ENCODE results near the gene RBCK1. TPM values are rescaled to one million over a fixed set of nuclear protein-coding genes. Genes with fewer than 3 reads are reported as not detected.

RBCK1 gene
- total and polyA plus RNA-seq, 9 of the 15 experiments (the other 6 are each of a cell fraction or from before 2014, with no cell fraction given), result 5.9 to 59.3 (median 26.5) TPM

DNA sequence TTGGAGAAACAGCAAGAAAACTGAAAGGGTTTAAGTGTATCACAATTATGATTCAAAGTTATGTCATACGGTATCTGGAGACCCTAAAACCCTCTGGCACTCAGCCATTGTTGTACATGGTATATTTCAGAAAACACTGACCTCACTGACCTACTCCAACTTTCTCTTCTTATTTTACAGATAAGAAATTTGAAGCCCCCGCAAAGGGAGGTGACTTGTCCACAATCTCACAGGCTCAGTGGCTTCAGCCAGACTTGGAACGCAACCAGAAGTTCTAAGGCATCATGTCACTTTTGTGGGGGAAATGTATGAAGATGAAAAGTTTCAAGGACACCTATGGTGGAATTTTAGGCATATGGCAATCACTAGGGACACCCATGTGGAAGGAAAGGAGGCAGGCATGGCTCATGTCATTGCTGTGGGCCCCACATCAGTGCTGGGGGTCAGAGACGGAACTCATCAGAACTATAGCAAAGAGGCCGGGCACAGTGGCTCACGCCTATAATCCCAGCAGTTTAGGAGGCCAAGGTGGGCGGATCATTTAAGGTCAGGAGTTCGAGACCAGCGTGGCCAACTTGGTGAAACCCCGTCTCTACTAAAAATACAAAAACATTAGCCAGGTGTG is 32.7 kb upstream of the RBCK1 start (continued):
- TF ChIP-seq, protein P1, sequence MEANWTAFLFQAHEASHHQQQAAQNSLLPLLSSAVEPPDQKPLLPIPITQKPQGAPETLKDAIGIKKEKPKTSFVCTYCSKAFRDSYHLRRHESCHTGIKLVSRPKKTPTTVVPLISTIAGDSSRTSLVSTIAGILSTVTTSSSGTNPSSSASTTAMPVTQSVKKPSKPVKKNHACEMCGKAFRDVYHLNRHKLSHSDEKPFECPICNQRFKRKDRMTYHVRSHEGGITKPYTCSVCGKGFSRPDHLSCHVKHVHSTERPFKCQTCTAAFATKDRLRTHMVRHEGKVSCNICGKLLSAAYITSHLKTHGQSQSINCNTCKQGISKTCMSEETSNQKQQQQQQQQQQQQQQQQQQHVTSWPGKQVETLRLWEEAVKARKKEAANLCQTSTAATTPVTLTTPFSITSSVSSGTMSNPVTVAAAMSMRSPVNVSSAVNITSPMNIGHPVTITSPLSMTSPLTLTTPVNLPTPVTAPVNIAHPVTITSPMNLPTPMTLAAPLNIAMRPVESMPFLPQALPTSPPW (CRISPR knock-in tag; IDR thresholded peaks at IDR 0.05), result peak; percentile 54
- no peak for TF ChIP-seq POLR2G (IDR thresholded peaks at IDR 0.05; ENCODE audit: low read depth, low read length)
- TF ChIP-seq SMARCB1 (IDR thresholded peaks at IDR 0.05; ENCODE audit: insufficient read length, low read depth), result no peak
- TF ChIP-seq POLR3G (IDR thresholded peaks at IDR 0.05; ENCODE audit: extremely low read depth, insufficient read length, insufficient replicate concordance), result no peak
- TF ChIP-seq TBL1XR1 (IDR thresholded peaks at IDR 0.05; ENCODE audit: low read length in 2 of 2), result peak in 1 of 2 experiments; percentile 88; a peak in 2 of 4 replicates
- no peak for TF ChIP-seq ZNF121 (CRISPR knock-in tag; conservative IDR thresholded peaks at IDR 0.05)
- TF ChIP-seq, protein P2, sequence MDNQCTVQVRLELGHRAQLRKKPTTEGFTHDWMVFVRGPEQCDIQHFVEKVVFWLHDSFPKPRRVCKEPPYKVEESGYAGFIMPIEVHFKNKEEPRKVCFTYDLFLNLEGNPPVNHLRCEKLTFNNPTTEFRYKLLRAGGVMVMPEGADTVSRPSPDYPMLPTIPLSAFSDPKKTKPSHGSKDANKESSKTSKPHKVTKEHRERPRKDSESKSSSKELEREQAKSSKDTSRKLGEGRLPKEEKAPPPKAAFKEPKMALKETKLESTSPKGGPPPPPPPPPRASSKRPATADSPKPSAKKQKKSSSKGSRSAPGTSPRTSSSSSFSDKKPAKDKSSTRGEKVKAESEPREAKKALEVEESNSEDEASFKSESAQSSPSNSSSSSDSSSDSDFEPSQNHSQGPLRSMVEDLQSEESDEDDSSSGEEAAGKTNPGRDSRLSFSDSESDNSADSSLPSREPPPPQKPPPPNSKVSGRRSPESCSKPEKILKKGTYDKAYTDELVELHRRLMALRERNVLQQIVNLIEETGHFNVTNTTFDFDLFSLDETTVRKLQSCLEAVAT (IDR thresholded peaks at IDR 0.05), result no peak
- TF ChIP-seq DACH1 (IDR thresholded peaks at IDR 0.05; ENCODE audit: partially characterized antibody), result no peak
- peak; percentile 51; the same call in 1 of the 2 replicates for TF ChIP-seq LEF1 (IDR thresholded peaks at IDR 0.05)
- TF ChIP-seq, protein P3, sequence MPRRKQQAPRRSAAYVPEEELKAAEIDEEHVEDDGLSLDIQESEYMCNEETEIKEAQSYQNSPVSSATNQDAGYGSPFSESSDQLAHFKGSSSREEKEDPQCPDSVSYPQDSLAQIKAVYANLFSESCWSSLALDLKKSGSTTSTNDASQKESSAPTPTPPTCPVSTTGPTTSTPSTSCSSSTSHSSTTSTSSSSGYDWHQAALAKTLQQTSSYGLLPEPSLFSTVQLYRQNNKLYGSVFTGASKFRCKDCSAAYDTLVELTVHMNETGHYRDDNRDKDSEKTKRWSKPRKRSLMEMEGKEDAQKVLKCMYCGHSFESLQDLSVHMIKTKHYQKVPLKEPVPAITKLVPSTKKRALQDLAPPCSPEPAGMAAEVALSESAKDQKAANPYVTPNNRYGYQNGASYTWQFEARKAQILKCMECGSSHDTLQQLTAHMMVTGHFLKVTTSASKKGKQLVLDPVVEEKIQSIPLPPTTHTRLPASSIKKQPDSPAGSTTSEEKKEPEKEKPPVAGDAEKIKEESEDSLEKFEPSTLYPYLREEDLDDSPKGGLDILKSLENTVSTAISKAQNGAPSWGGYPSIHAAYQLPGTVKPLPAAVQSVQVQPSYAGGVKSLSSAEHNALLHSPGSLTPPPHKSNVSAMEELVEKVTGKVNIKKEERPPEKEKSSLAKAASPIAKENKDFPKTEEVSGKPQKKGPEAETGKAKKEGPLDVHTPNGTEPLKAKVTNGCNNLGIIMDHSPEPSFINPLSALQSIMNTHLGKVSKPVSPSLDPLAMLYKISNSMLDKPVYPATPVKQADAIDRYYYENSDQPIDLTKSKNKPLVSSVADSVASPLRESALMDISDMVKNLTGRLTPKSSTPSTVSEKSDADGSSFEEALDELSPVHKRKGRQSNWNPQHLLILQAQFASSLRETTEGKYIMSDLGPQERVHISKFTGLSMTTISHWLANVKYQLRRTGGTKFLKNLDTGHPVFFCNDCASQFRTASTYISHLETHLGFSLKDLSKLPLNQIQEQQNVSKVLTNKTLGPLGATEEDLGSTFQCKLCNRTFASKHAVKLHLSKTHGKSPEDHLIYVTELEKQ (CRISPR knock-in tag; IDR thresholded peaks at IDR 0.05), result no peak
- no peak for TF ChIP-seq TGIF2 (CRISPR knock-in tag; IDR thresholded peaks at IDR 0.05)
- no peak for TF ChIP-seq ELF1 (tag; IDR thresholded peaks at IDR 0.05)
- no peak for TF ChIP-seq MED1 (CRISPR knock-in tag; IDR thresholded peaks at IDR 0.05; ENCODE audit: borderline replicate concordance)
- TF ChIP-seq HDGF (IDR thresholded peaks at IDR 0.05), result no peak
- peak; percentile 36; the same call in 1 of the 2 replicates for TF ChIP-seq L3MBTL2 (IDR thresholded peaks at IDR 0.05)
- TF ChIP-seq KDM4B (IDR thresholded peaks at IDR 0.05; ENCODE audit: borderline replicate concordance in 2 of 2, low read depth in 1 of 2), result no peak
- no peak for TF ChIP-seq ZFX (CRISPR knock-in tag; IDR thresholded peaks at IDR 0.05)
- peak; percentile 45; the same call in 1 of the 2 replicates for TF ChIP-seq DPF2 (IDR thresholded peaks at IDR 0.05)
- TF ChIP-seq, protein P4, sequence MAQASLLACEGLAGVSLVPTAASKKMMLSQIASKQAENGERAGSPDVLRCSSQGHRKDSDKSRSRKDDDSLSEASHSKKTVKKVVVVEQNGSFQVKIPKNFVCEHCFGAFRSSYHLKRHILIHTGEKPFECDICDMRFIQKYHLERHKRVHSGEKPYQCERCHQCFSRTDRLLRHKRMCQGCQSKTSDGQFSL (CRISPR knock-in tag; IDR thresholded peaks at IDR 0.05), result no peak
- TF ChIP-seq, protein P4 (tag; IDR thresholded peaks at IDR 0.05), result no peak
- TF ChIP-seq KDM2B (CRISPR knock-in tag; IDR thresholded peaks at IDR 0.05), result no peak
